ENCODE measurements around the gene CPAMD8.
"Not testable (repeated sequence)": the region's sequence is repeated elsewhere in the genome, so short reads cannot be mapped to it uniquely, and the experiment has no call there.

CPAMD8 gene

GRCh38 chr19:16880884-16881554, 145.6 kb downstream of the CPAMD8 start:
- Histone ChIP-seq H3K9me3 (ENCODE audit: control insufficient read depth in 2 of 2, low read length in 2 of 2) (peaks cover 0 to 4% of the 10 kb centered on the region in 2 donors), H3K27me3 (ENCODE audit: control insufficient read depth in 2 of 2, insufficient read depth in 2 of 2, low read length in 2 of 2) (no peaks in the 10 kb centered on the region), H3K4me3 (ENCODE audit: low read length in 2 of 2) (no peak overlapping the region), H3K9ac (ENCODE audit: low read depth in 1 of 2, low read length in 2 of 2) (no peak overlapping the region), H3K36me3 (ENCODE audit: control insufficient read depth in 2 of 2, insufficient read depth in 2 of 2, low read length in 2 of 2) (peaks cover 22 to 36% of the 10 kb centered on the region in 2 donors), H3K4me1 (ENCODE audit: control insufficient read depth in 2 of 2, insufficient read depth in 2 of 2, low read length in 2 of 2) (peaks cover 0 to 7% of the 10 kb centered on the region in 2 donors), H3K27ac (ENCODE audit: low read depth in 2 of 2, low read length in 2 of 2) (no peak overlapping the region)

GRCh38 chr19:16878181-16878965, 148.2 kb downstream of the CPAMD8 start:
- Histone ChIP-seq H3K4me1 (ENCODE audit: control insufficient read depth in 2 of 2, insufficient read depth in 2 of 2, low read length in 2 of 2) (peaks cover 0 to 7% of the 10 kb centered on the region in 2 donors), H3K27me3 (ENCODE audit: control insufficient read depth in 2 of 2, insufficient read depth in 2 of 2, low read length in 2 of 2) (no peaks in the 10 kb centered on the region), H3K36me3 (ENCODE audit: control insufficient read depth in 2 of 2, insufficient read depth in 2 of 2, low read length in 2 of 2) (peaks cover 22 to 39% of the 10 kb centered on the region in 2 donors), H3K4me3 (ENCODE audit: low read length in 2 of 2) (no peak overlapping the region), H3K9me3 (ENCODE audit: control insufficient read depth in 2 of 2, low read length in 2 of 2) (peaks cover 0 to 4% of the 10 kb centered on the region in 2 donors), H3K27ac (ENCODE audit: low read depth in 2 of 2, low read length in 2 of 2) (no peak overlapping the region), H3K9ac (ENCODE audit: low read depth in 1 of 2, low read length in 2 of 2) (no peak overlapping the region)

- H3K4me1 ChIP-seq (ENCODE audit: control insufficient read depth in 2 of 2, insufficient read depth in 2 of 2, low read length in 2 of 2) = peaks cover 2 to 7% of the 10 kb centered on the region in 2 donors
- H3K27ac ChIP-seq (ENCODE audit: low read depth in 2 of 2, low read length in 2 of 2) = no peak overlapping the region
- no peak overlapping the region for H3K9ac ChIP-seq (ENCODE audit: low read depth in 1 of 2, low read length in 2 of 2)
- no peaks in the 10 kb centered on the region for H3K27me3 ChIP-seq (ENCODE audit: control insufficient read depth in 2 of 2, insufficient read depth in 2 of 2, low read length in 2 of 2)
- H3K4me3 ChIP-seq (ENCODE audit: low read length in 2 of 2) = no peak overlapping the region
- peaks cover 29 to 45% of the 10 kb centered on the region in 2 donors for H3K36me3 ChIP-seq (ENCODE audit: control insufficient read depth in 2 of 2, insufficient read depth in 2 of 2, low read length in 2 of 2)
- peaks cover 0 to 3% of the 10 kb centered on the region in 2 donors for H3K9me3 ChIP-seq (ENCODE audit: control insufficient read depth in 2 of 2, low read length in 2 of 2)
These were observed 149.0 kb downstream of the CPAMD8 start for GRCh38 chr19:16877581-16877980.

- no peaks in the 10 kb centered on the region for H3K9me3 ChIP-seq (ENCODE audit: control insufficient read depth in 2 of 2, low read length in 2 of 2)
- H3K9ac ChIP-seq (ENCODE audit: low read depth in 1 of 2, low read length in 2 of 2) = no peak overlapping the region
- peaks cover 2 to 10% of the 10 kb centered on the region in 2 donors for H3K4me1 ChIP-seq (ENCODE audit: control insufficient read depth in 2 of 2, insufficient read depth in 2 of 2, low read length in 2 of 2)
- H3K36me3 ChIP-seq (ENCODE audit: control insufficient read depth in 2 of 2, insufficient read depth in 2 of 2, low read length in 2 of 2) = peaks cover 29 to 45% of the 10 kb centered on the region in 2 donors
- no peaks in the 10 kb centered on the region for H3K27me3 ChIP-seq (ENCODE audit: control insufficient read depth in 2 of 2, insufficient read depth in 2 of 2, low read length in 2 of 2)
- peak overlapping the region in 1 of 2 donors; percentile 23 for H3K27ac ChIP-seq (ENCODE audit: low read depth in 2 of 2, low read length in 2 of 2)
- no peak overlapping the region for H3K4me3 ChIP-seq (ENCODE audit: low read length in 2 of 2)
These were observed 149.7 kb downstream of the CPAMD8 start for GRCh38 chr19:16876904-16877361.

GRCh38 chr19:16875584-16876555, 150.7 kb downstream of the CPAMD8 start:
- no peak overlapping the region for H3K27ac ChIP-seq (ENCODE audit: low read depth in 2 of 2, low read length in 2 of 2)
- no peak overlapping the region for H3K4me3 ChIP-seq (ENCODE audit: low read length in 2 of 2)
- peaks cover 29 to 49% of the 10 kb centered on the region in 2 donors for H3K36me3 ChIP-seq (ENCODE audit: control insufficient read depth in 2 of 2, insufficient read depth in 2 of 2, low read length in 2 of 2)
- H3K4me1 ChIP-seq (ENCODE audit: control insufficient read depth in 2 of 2, insufficient read depth in 2 of 2, low read length in 2 of 2) = peaks cover 2 to 10% of the 10 kb centered on the region in 2 donors
- H3K9ac ChIP-seq (ENCODE audit: low read depth in 1 of 2, low read length in 2 of 2) = no peak overlapping the region
- H3K27me3 ChIP-seq (ENCODE audit: control insufficient read depth in 2 of 2, insufficient read depth in 2 of 2, low read length in 2 of 2) = no peaks in the 10 kb centered on the region
- H3K9me3 ChIP-seq (ENCODE audit: control insufficient read depth in 2 of 2, low read length in 2 of 2) = no peaks in the 10 kb centered on the region

GRCh38 chr19:16874978-16875299, 151.7 kb downstream of the CPAMD8 start:
- peaks cover 2 to 10% of the 10 kb centered on the region in 2 donors for H3K4me1 ChIP-seq (ENCODE audit: control insufficient read depth in 2 of 2, insufficient read depth in 2 of 2, low read length in 2 of 2)
- not testable (repeated sequence) for H3K9me3 ChIP-seq (ENCODE audit: control insufficient read depth in 2 of 2, low read length in 2 of 2); H3K27ac ChIP-seq (ENCODE audit: low read depth in 2 of 2, low read length in 2 of 2); H3K27me3 ChIP-seq (ENCODE audit: control insufficient read depth in 2 of 2, insufficient read depth in 2 of 2, low read length in 2 of 2); H3K4me3 ChIP-seq (ENCODE audit: low read length in 2 of 2); H3K9ac ChIP-seq (ENCODE audit: low read depth in 1 of 2, low read length in 2 of 2)
- peaks cover 31 to 49% of the 10 kb centered on the region in 2 donors for H3K36me3 ChIP-seq (ENCODE audit: control insufficient read depth in 2 of 2, insufficient read depth in 2 of 2, low read length in 2 of 2)

GRCh38 chr19:16874250-16874977, 152.2 kb downstream of the CPAMD8 start:
- H3K27ac ChIP-seq (ENCODE audit: low read depth in 2 of 2, low read length in 2 of 2) = no peak overlapping the region

GRCh38 chr19:16873594-16873993, 153.0 kb downstream of the CPAMD8 start:
- H3K36me3 ChIP-seq (ENCODE audit: control insufficient read depth in 2 of 2, insufficient read depth in 2 of 2, low read length in 2 of 2) = peaks cover 34 to 44% of the 10 kb centered on the region in 2 donors
- no peaks in the 10 kb centered on the region for H3K27me3 ChIP-seq (ENCODE audit: control insufficient read depth in 2 of 2, insufficient read depth in 2 of 2, low read length in 2 of 2)
- H3K4me1 ChIP-seq (ENCODE audit: control insufficient read depth in 2 of 2, insufficient read depth in 2 of 2, low read length in 2 of 2) = peaks cover 2 to 10% of the 10 kb centered on the region in 2 donors
- no peak overlapping the region for H3K27ac ChIP-seq (ENCODE audit: low read depth in 2 of 2, low read length in 2 of 2)
- H3K9ac ChIP-seq (ENCODE audit: low read depth in 1 of 2, low read length in 2 of 2) = no peak overlapping the region
- no peak overlapping the region for H3K4me3 ChIP-seq (ENCODE audit: low read length in 2 of 2)
- no peaks in the 10 kb centered on the region for H3K9me3 ChIP-seq (ENCODE audit: control insufficient read depth in 2 of 2, low read length in 2 of 2)

More at GRCh38 chr19:16874250-16874977, 152.2 kb downstream of the CPAMD8 start:
- H3K9ac ChIP-seq (ENCODE audit: low read depth in 1 of 2, low read length in 2 of 2) = no peak overlapping the region
- no peak overlapping the region for H3K4me3 ChIP-seq (ENCODE audit: low read length in 2 of 2)
- no peaks in the 10 kb centered on the region for H3K9me3 ChIP-seq (ENCODE audit: control insufficient read depth in 2 of 2, low read length in 2 of 2)
- H3K27me3 ChIP-seq (ENCODE audit: control insufficient read depth in 2 of 2, insufficient read depth in 2 of 2, low read length in 2 of 2) = no peaks in the 10 kb centered on the region
- peaks cover 34 to 44% of the 10 kb centered on the region in 2 donors for H3K36me3 ChIP-seq (ENCODE audit: control insufficient read depth in 2 of 2, insufficient read depth in 2 of 2, low read length in 2 of 2)
- peaks cover 2 to 10% of the 10 kb centered on the region in 2 donors for H3K4me1 ChIP-seq (ENCODE audit: control insufficient read depth in 2 of 2, insufficient read depth in 2 of 2, low read length in 2 of 2)

- no peaks in the 10 kb centered on the region for H3K27me3 ChIP-seq (ENCODE audit: control insufficient read depth in 2 of 2, insufficient read depth in 2 of 2, low read length in 2 of 2)
- peaks cover 2 to 10% of the 10 kb centered on the region in 2 donors for H3K4me1 ChIP-seq (ENCODE audit: control insufficient read depth in 2 of 2, insufficient read depth in 2 of 2, low read length in 2 of 2)
- no peaks in the 10 kb centered on the region for H3K9me3 ChIP-seq (ENCODE audit: control insufficient read depth in 2 of 2, low read length in 2 of 2)
- peaks cover 28 to 42% of the 10 kb centered on the region in 2 donors for H3K36me3 ChIP-seq (ENCODE audit: control insufficient read depth in 2 of 2, insufficient read depth in 2 of 2, low read length in 2 of 2)
- H3K4me3 ChIP-seq (ENCODE audit: low read length in 2 of 2) = no peak overlapping the region
- no peak overlapping the region for H3K27ac ChIP-seq (ENCODE audit: low read depth in 2 of 2, low read length in 2 of 2)
- H3K9ac ChIP-seq (ENCODE audit: low read depth in 1 of 2, low read length in 2 of 2) = no peak overlapping the region
These were observed 153.9 kb downstream of the CPAMD8 start for GRCh38 chr19:16872728-16873127.

All from mucosa of rectum (tissue), 2 donors.